Measurements from ENCODE around the gene HAAO.

Gene HAAO

GRCh38 chr2:42777883-42778805 lies 14.2 kb downstream of the HAAO start:
- no peak overlapping the region for H4K8ac ChIP-seq (ENCODE audit: low read length)
- no peak overlapping the region for H2BK12ac ChIP-seq (ENCODE audit: low read length in 2 of 2)
- H2BK120ac ChIP-seq (ENCODE audit: low read depth, low read length) = no peak overlapping the region
- no peak overlapping the region for H3K18ac ChIP-seq (ENCODE audit: low read depth in 1 of 2, low read length in 2 of 2)
- no peak overlapping the region for H3K4me3 ChIP-seq (ENCODE audit: insufficient read depth in 1 of 2, low read depth in 1 of 2, low read length in 2 of 2)
- H2BK5ac ChIP-seq (ENCODE audit: low read depth, low read length, poor library complexity, severe bottlenecking) = no peak overlapping the region
- H3K14ac ChIP-seq (ENCODE audit: low read length in 2 of 2) = no peak overlapping the region
- 88% methylated on average over 3 of the region's 3 CpGs for WGBS
- H3K9me3 ChIP-seq (ENCODE audit: control insufficient read depth, low read length) = no peaks in the 10 kb centered on the region
- DNase-seq = no peak
- H3K23ac ChIP-seq (ENCODE audit: low read length in 2 of 2) = no peak overlapping the region
- no peaks in the 10 kb centered on the region for H3K4me1 ChIP-seq (ENCODE audit: control insufficient read depth, insufficient read depth, low read depth, low read length)
- H3K27me3 ChIP-seq (ENCODE audit: control insufficient read depth in 1 of 2, insufficient read depth in 1 of 2, low read length in 2 of 2) = no peaks in the 10 kb centered on the region
- no peak overlapping the region for H3K9ac ChIP-seq (ENCODE audit: low read length)
- H2BK15ac ChIP-seq (ENCODE audit: low read depth, poor library complexity, severe bottlenecking) = no peak overlapping the region
- H2AFZ ChIP-seq (ENCODE audit: low read depth, low read length) = no peak overlapping the region
- no peak overlapping the region for H3K4ac ChIP-seq (ENCODE audit: low read depth in 1 of 2, low read length in 2 of 2)
- H3K4me2 ChIP-seq (ENCODE audit: low read length, poor library complexity, severe bottlenecking) = no peak overlapping the region
- no peaks in the 10 kb centered on the region for H3K36me3 ChIP-seq (ENCODE audit: control insufficient read depth in 1 of 2, insufficient read depth in 2 of 2, low read depth in 1 of 2, low read length in 2 of 2)
- no peak overlapping the region for H2AK5ac ChIP-seq (ENCODE audit: low read length, severe bottlenecking)
- H4K91ac ChIP-seq (ENCODE audit: low read length) = no peak overlapping the region
- no peak overlapping the region for H3K27ac ChIP-seq (ENCODE audit: low read length, poor library complexity, severe bottlenecking)
- no peaks in the 10 kb centered on the region for H3K79me1 ChIP-seq (replicated peaks; ENCODE audit: low read length, poor library complexity, severe bottlenecking)

- Histone ChIP-seq H2BK5ac (ENCODE audit: low read depth, low read length, poor library complexity, severe bottlenecking) (no peak overlapping the region), H2BK15ac (ENCODE audit: low read depth, poor library complexity, severe bottlenecking) (no peak overlapping the region), H3K4ac (ENCODE audit: low read depth in 1 of 2, low read length in 2 of 2) (no peak overlapping the region), H3K4me2 (ENCODE audit: low read length, poor library complexity, severe bottlenecking) (no peak overlapping the region), H2AK5ac (ENCODE audit: low read length, severe bottlenecking) (no peak overlapping the region), H3K27ac (ENCODE audit: low read length, poor library complexity, severe bottlenecking) (no peak overlapping the region), H4K8ac (ENCODE audit: low read length) (no peak overlapping the region), H3K36me3 (ENCODE audit: control insufficient read depth in 1 of 2, insufficient read depth in 2 of 2, low read depth in 1 of 2, low read length in 2 of 2) (no peaks in the 10 kb centered on the region), H3K18ac (ENCODE audit: low read depth in 1 of 2, low read length in 2 of 2) (no peak overlapping the region), H3K27me3 (ENCODE audit: control insufficient read depth in 1 of 2, insufficient read depth in 1 of 2, low read length in 2 of 2) (no peaks in the 10 kb centered on the region), H2AFZ (ENCODE audit: low read depth, low read length) (no peak overlapping the region), H3K79me1 (replicated peaks; ENCODE audit: low read length, poor library complexity, severe bottlenecking) (no peaks in the 10 kb centered on the region), H3K9me3 (ENCODE audit: control insufficient read depth, low read length) (no peaks in the 10 kb centered on the region), H3K23ac (ENCODE audit: low read length in 2 of 2) (no peak overlapping the region), H2BK120ac (ENCODE audit: low read depth, low read length) (no peak overlapping the region), H4K91ac (ENCODE audit: low read length) (no peak overlapping the region), H3K14ac (ENCODE audit: low read length in 2 of 2) (no peak overlapping the region), H2BK12ac (ENCODE audit: low read length in 2 of 2) (no peak overlapping the region), H3K4me1 (ENCODE audit: control insufficient read depth, insufficient read depth, low read depth, low read length) (no peaks in the 10 kb centered on the region), H3K9ac (ENCODE audit: low read length) (no peak overlapping the region), H3K4me3 (ENCODE audit: insufficient read depth in 1 of 2, low read depth in 1 of 2, low read length in 2 of 2) (no peak overlapping the region)
- WGBS = 98% methylated on average over 2 of the region's 3 CpGs
- DNase-seq = no peak
These were observed 16.6 kb downstream of the HAAO start for GRCh38 chr2:42775810-42776209.

- H3K4ac ChIP-seq (ENCODE audit: low read depth in 1 of 2, low read length in 2 of 2) = no peak overlapping the region
- no peak overlapping the region for H3K18ac ChIP-seq (ENCODE audit: low read depth in 1 of 2, low read length in 2 of 2)
- H4K8ac ChIP-seq (ENCODE audit: low read length) = no peak overlapping the region
- no peak overlapping the region for H3K9ac ChIP-seq (ENCODE audit: low read length)
- H3K4me1 ChIP-seq (ENCODE audit: control insufficient read depth, insufficient read depth, low read depth, low read length) = no peaks in the 10 kb centered on the region
- H3K23ac ChIP-seq (ENCODE audit: low read length in 2 of 2) = no peak overlapping the region
- H2AK5ac ChIP-seq (ENCODE audit: low read length, severe bottlenecking) = no peak overlapping the region
- H3K79me1 ChIP-seq (replicated peaks; ENCODE audit: low read length, poor library complexity, severe bottlenecking) = no peaks in the 10 kb centered on the region
- H3K36me3 ChIP-seq (ENCODE audit: control insufficient read depth in 1 of 2, insufficient read depth in 2 of 2, low read depth in 1 of 2, low read length in 2 of 2) = no peaks in the 10 kb centered on the region
- H3K14ac ChIP-seq (ENCODE audit: low read length in 2 of 2) = no peak overlapping the region
- no peak overlapping the region for H2BK15ac ChIP-seq (ENCODE audit: low read depth, poor library complexity, severe bottlenecking)
- H3K27me3 ChIP-seq (ENCODE audit: control insufficient read depth in 1 of 2, insufficient read depth in 1 of 2, low read length in 2 of 2) = no peaks in the 10 kb centered on the region
- H3K4me3 ChIP-seq (ENCODE audit: insufficient read depth in 1 of 2, low read depth in 1 of 2, low read length in 2 of 2) = no peak overlapping the region
- H3K4me2 ChIP-seq (ENCODE audit: low read length, poor library complexity, severe bottlenecking) = no peak overlapping the region
- no peak overlapping the region for H2BK5ac ChIP-seq (ENCODE audit: low read depth, low read length, poor library complexity, severe bottlenecking)
- H3K9me3 ChIP-seq (ENCODE audit: control insufficient read depth, low read length) = no peaks in the 10 kb centered on the region
- H3K27ac ChIP-seq (ENCODE audit: low read length, poor library complexity, severe bottlenecking) = no peak overlapping the region
- H2BK120ac ChIP-seq (ENCODE audit: low read depth, low read length) = no peak overlapping the region
- WGBS = 94% methylated on average over 2 of the region's 2 CpGs
- H2BK12ac ChIP-seq (ENCODE audit: low read length in 2 of 2) = no peak overlapping the region
- H4K91ac ChIP-seq (ENCODE audit: low read length) = no peak overlapping the region
- no peak overlapping the region for H2AFZ ChIP-seq (ENCODE audit: low read depth, low read length)
- no peak for DNase-seq
These were observed 17.2 kb downstream of the HAAO start for GRCh38 chr2:42775186-42775585.

- Histone ChIP-seq H4K91ac (ENCODE audit: low read length) (no peak overlapping the region), H3K4me2 (ENCODE audit: low read length, poor library complexity, severe bottlenecking) (no peak overlapping the region), H3K9ac (ENCODE audit: low read length) (no peak overlapping the region), H2BK15ac (ENCODE audit: low read depth, poor library complexity, severe bottlenecking) (no peak overlapping the region), H3K4me3 (ENCODE audit: insufficient read depth in 1 of 2, low read depth in 1 of 2, low read length in 2 of 2) (no peak overlapping the region), H3K18ac (ENCODE audit: low read depth in 1 of 2, low read length in 2 of 2) (no peak overlapping the region), H2AFZ (ENCODE audit: low read depth, low read length) (no peak overlapping the region), H2BK120ac (ENCODE audit: low read depth, low read length) (no peak overlapping the region), H3K27ac (ENCODE audit: low read length, poor library complexity, severe bottlenecking) (no peak overlapping the region), H3K14ac (ENCODE audit: low read length in 2 of 2) (no peak overlapping the region), H2AK5ac (ENCODE audit: low read length, severe bottlenecking) (no peak overlapping the region), H3K9me3 (ENCODE audit: control insufficient read depth, low read length) (no peaks in the 10 kb centered on the region), H4K8ac (ENCODE audit: low read length) (no peak overlapping the region), H3K23ac (ENCODE audit: low read length in 2 of 2) (no peak overlapping the region), H3K4me1 (ENCODE audit: control insufficient read depth, insufficient read depth, low read depth, low read length) (no peaks in the 10 kb centered on the region), H2BK12ac (ENCODE audit: low read length in 2 of 2) (no peak overlapping the region), H3K79me1 (replicated peaks; ENCODE audit: low read length, poor library complexity, severe bottlenecking) (no peaks in the 10 kb centered on the region), H3K27me3 (ENCODE audit: control insufficient read depth in 1 of 2, insufficient read depth in 1 of 2, low read length in 2 of 2) (no peaks in the 10 kb centered on the region), H3K36me3 (ENCODE audit: control insufficient read depth in 1 of 2, insufficient read depth in 2 of 2, low read depth in 1 of 2, low read length in 2 of 2) (peaks cover 0 to 7% of the 10 kb centered on the region in 2 experiments), H3K4ac (ENCODE audit: low read depth in 1 of 2, low read length in 2 of 2) (no peak overlapping the region), H2BK5ac (ENCODE audit: low read depth, low read length, poor library complexity, severe bottlenecking) (no peak overlapping the region)
- 97% methylated on average over 4 of the region's 5 CpGs for WGBS
- no peak for DNase-seq
These were observed 20.7 kb downstream of the HAAO start for GRCh38 chr2:42771546-42772153.
